K562 (cell line): ENCODE results near the gene ZNF213. TPM values are rescaled to one million over a fixed set of nuclear protein-coding genes. Genes with fewer than 3 reads are reported as not detected.
A peak's percentile ranks its signal among the peaks of the same experiment; 100 is the strongest.

Experiments
- CCAR2 ChIP-seq: fragments of 200-400 bp; formaldehyde crosslinking; IDR thresholded peaks from 2 replicates; pipeline ENCODE4 v1.6.1; 2017; ENCODE audit warnings: mild to moderate bottlenecking, low read depth, low read length
- DNMT1 ChIP-seq: fragments of 450-650 bp; IDR thresholded peaks from 2 replicates; pipeline ENCODE4 v1.6.1; 2016; ENCODE audit warnings: antibody characterized with exemption, mild to moderate bottlenecking
- ETS2 ChIP-seq: IDR thresholded peaks from 2 replicates; pipeline ENCODE4 v1.6.1; 2016; ENCODE audit warnings: borderline replicate concordance, missing genetic modification characterization, mild to moderate bottlenecking, moderate library complexity, missing compliant biosample characterization; ENCODE audit not compliant: poor library complexity, severe bottlenecking
- GATAD2A ChIP-seq: fragments of 450-650 bp; IDR thresholded peaks from 2 replicates; pipeline ENCODE4 v1.6.1; 2017
- LEF1 ChIP-seq: fragments of 450-650 bp; IDR thresholded peaks from 2 replicates; pipeline ENCODE4 v1.6.1; 2016; ENCODE audit warnings: mild to moderate bottlenecking
- MCM5 ChIP-seq: fragments of 450-650 bp; IDR thresholded peaks from 2 replicates; pipeline ENCODE4 v1.6.1; 2016; ENCODE audit warnings: low read depth
- MCM7 ChIP-seq, 2 experiments: fragments of 450-650 bp; IDR thresholded peaks; 2 replicates each; pipeline ENCODE4 v1.6.1; 2016 to 2018
- MXD1 ChIP-seq: fragments of 250-450 bp; sonication (Bioruptor Pico); IDR thresholded peaks from 2 replicates; pipeline ENCODE4 v1.8.0; 2021; ENCODE audit warnings: borderline replicate concordance, mild to moderate bottlenecking, moderate library complexity; ENCODE audit not compliant: poor library complexity, severe bottlenecking
- NKRF ChIP-seq: fragments of 450-650 bp; IDR thresholded peaks from 2 replicates; pipeline ENCODE4 v1.6.1; 2016; ENCODE audit warnings: borderline replicate concordance
- NR2C2 ChIP-seq, 2 experiments: fragments of 200-800 bp in 1 of 2; sonication (Bioruptor generic) in 1 of 2; sonication (generic) in 1 of 2; formaldehyde crosslinking in 1 of 2; IDR thresholded peaks; 2 replicates each; pipeline versions ENCODE4 v1.6.1 to v1.8.0; 2016 to 2022; ENCODE audit warnings: mild to moderate bottlenecking in 1 of 2, missing compliant biosample characterization in 1 of 2, missing genetic modification characterization in 1 of 2, missing genetic modification reagents in 1 of 2
- OTX1 ChIP-seq: fragments of 450-650 bp; formaldehyde crosslinking; IDR thresholded peaks from 2 replicates; pipeline ENCODE4 v1.4.0; 2022; ENCODE audit warnings: mild to moderate bottlenecking
- PHF8 ChIP-seq: fragments of 200-600 bp; sonication (generic); IDR thresholded peaks from 2 replicates; pipeline ENCODE4 v1.6.1; 2012; ENCODE audit warnings: mixed run types, mild to moderate bottlenecking, inconsistent platforms, low read length, moderate library complexity, borderline replicate concordance
- POLR2AphosphoS2 ChIP-seq: IDR thresholded peaks from 2 replicates; pipeline ENCODE4 v1.6.1; 2012; ENCODE audit warnings: low read length, improper control_type of control experiment
- SMARCA5 ChIP-seq: fragments of 450-650 bp; IDR thresholded peaks from 2 replicates; pipeline ENCODE4 v1.6.1; 2016
- ZC3H11A ChIP-seq: IDR thresholded peaks from 2 replicates; pipeline ENCODE4 v1.6.1; 2012; ENCODE audit warnings: low read depth, low read length, improper control_type of control experiment
- ZKSCAN3 ChIP-seq: fragments of 250-450 bp; sonication (Bioruptor Pico); IDR thresholded peaks from 2 replicates; pipeline ENCODE4 v1.4.0; 2020
- ZNF143 ChIP-seq: sonication (generic); formaldehyde crosslinking; IDR thresholded peaks from 2 replicates; pipeline ENCODE4 v1.9.0; 2022; ENCODE audit warnings: mild to moderate bottlenecking, missing genetic modification reagents
- ZNF224 ChIP-seq: sonication (generic); formaldehyde crosslinking; IDR thresholded peaks from 2 replicates; pipeline ENCODE4 v1.8.0; 2022; ENCODE audit warnings: mild to moderate bottlenecking, missing genetic modification reagents
- ZNF23 ChIP-seq: fragments of 250-450 bp; sonication (Bioruptor Pico); IDR thresholded peaks from 2 replicates; pipeline ENCODE4 v1.4.0; 2020; ENCODE audit warnings: mild to moderate bottlenecking
- ZNF280B ChIP-seq: fragments of 250-450 bp; sonication (Bioruptor Pico); IDR thresholded peaks from 2 replicates; pipeline ENCODE4 v1.5.1; 2021; ENCODE audit warnings: mild to moderate bottlenecking
- polyA plus RNA-seq, 8 experiments: library from polyadenylated mRNA; depleted of rRNA in 4 of 8; stranded (reverse) in 5 of 8; unstranded in 3 of 8; fragments of >200 nt; fragmentation: Nextera tagmentation in 2 of 8; fragmentation: Illumina TruSeq in 1 of 8; extraction: Ambion mirVana in 2 of 8; extraction: Trizol in 1 of 8; gene quantifications; 2 replicates each; pipeline versions ENCODE4 v1.2.1 to v1.2.3, GENCODE V29; 2011 to 2014; ENCODE audit warnings: inconsistent platforms in 1 of 8, missing spikeins in 1 of 8
- total RNA-seq, 7 experiments: library from RNA; depleted of rRNA in 6 of 7; stranded (reverse); fragments of >200 nt in 6 of 7; fragmentation: Illumina TruSeq in 2 of 7; extraction: Trizol in 2 of 7; gene quantifications; 2 replicates each; pipeline versions ENCODE4 v1.2.1 to v1.2.3, GENCODE V29; 2011 to 2021; ENCODE audit warnings: low replicate concordance in 1 of 7
- TF ChIP-seq, protein P1 (sequence below): sonication (generic); formaldehyde crosslinking; IDR thresholded peaks from 2 replicates; pipeline ENCODE4 v1.8.0; 2023; ENCODE audit warnings: mild to moderate bottlenecking, missing genetic modification reagents

The ZNF213 gene
- total and polyA plus RNA-seq, 9 of the 15 experiments (the other 6 are each of a cell fraction or from before 2014, with no cell fraction given): 0.49 to 10.0 (median 1.8) TPM

DNA sequence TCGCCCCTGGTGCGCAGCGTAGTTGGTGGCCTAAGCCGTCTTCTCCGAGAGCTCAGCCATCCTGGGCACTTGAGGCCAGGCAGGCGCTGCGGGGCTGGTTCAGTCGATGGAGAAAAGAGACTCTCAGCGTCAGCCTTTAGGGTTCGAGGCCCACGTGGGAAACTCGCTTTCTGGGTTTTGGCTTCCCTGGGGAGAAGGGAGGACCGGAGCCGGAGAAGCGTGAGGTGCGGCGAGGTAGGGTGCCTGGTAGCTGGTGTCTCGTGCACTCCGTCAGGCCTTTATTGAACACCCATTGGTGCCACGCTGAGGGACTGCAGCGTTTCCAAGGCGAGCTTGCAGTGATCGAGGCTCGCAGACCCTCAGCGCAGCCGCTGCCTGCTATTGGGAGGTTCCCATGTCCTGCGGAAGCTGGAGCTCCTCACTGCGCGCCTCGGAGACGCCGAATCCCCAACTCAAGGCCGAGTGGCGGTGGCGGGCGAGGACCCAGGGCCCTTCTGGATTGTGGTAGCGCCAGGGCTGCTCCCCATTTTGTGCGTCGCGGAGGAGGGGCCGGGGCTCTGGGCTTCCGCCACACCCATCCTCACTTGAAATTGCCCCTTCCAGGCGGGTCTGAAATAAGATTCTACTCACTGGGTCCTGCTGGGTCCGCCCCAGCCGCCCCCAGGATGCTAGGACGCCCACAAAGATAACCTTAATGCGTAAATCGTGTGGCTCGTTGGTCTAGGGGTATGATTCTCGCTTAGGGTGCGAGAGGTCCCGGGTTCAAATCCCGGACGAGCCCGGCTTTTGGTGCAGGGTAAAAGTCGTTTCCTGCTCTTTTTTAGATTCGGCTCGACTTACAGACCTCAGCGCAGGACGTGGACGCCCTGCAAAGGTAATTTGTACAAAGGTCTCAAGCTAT is 54.3 kb downstream of the ZNF213 start (continued):
- no peak for TF ChIP-seq GATAD2A
- TF ChIP-seq ETS2 (tag): no peak
- no peak for TF ChIP-seq CCAR2
- TF ChIP-seq MCM7 (IDR thresholded peaks at IDR 0.05): no peak
- no peak for TF ChIP-seq ZC3H11A
- no peak for TF ChIP-seq SMARCA5
- no peak for TF ChIP-seq MXD1 (CRISPR knock-in tag)
- TF ChIP-seq, protein P1, sequence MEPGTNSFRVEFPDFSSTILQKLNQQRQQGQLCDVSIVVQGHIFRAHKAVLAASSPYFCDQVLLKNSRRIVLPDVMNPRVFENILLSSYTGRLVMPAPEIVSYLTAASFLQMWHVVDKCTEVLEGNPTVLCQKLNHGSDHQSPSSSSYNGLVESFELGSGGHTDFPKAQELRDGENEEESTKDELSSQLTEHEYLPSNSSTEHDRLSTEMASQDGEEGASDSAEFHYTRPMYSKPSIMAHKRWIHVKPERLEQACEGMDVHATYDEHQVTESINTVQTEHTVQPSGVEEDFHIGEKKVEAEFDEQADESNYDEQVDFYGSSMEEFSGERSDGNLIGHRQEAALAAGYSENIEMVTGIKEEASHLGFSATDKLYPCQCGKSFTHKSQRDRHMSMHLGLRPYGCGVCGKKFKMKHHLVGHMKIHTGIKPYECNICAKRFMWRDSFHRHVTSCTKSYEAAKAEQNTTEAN (CRISPR knock-in tag): no peak
- no peak for TF ChIP-seq MCM5
- 0 out of 2 replicates have a peak, but pooled peaks have one; percentile 8 for TF ChIP-seq NR2C2 (CRISPR knock-in tag; IDR thresholded peaks at IDR 0.05)
- no peak for TF ChIP-seq NR2C2 (tag; IDR thresholded peaks at IDR 0.05)
- no peak for TF ChIP-seq DNMT1
- TF ChIP-seq ZNF143 (CRISPR knock-in tag): no peak
- no peak for TF ChIP-seq NKRF
- TF ChIP-seq POLR2AphosphoS2: no peak
- no peak for TF ChIP-seq ZNF280B (CRISPR knock-in tag)
- peak; percentile 56; the same call in 1 of the 2 replicates for TF ChIP-seq PHF8
- no peak for TF ChIP-seq OTX1
- no peak for TF ChIP-seq ZNF23 (CRISPR knock-in tag)
- TF ChIP-seq LEF1: no peak
- TF ChIP-seq ZKSCAN3 (CRISPR knock-in tag): no peak
- no peak for TF ChIP-seq ZNF224
